MM.1S (cell line): Measurements from ENCODE around the gene ZBTB42.

Experiments
- DNase-seq: peaks from one replicate; pipeline ENCODE4 v3.0.0-alpha.2; 2015
- H2AFZ ChIP-seq: fragments of 300-600 bp; sonication (generic); 2 replicates; pipeline ENCODE4 v1.6.0; 2016; ENCODE audit warnings: antibody characterized with exemption, low read length
- H3F3A ChIP-seq: fragments of 300-600 bp; sonication (generic); 2 replicates; pipeline ENCODE4 v1.6.1; 2016; ENCODE audit warnings: mild to moderate bottlenecking, antibody characterized with exemption, low read length, moderate library complexity, mixed read lengths; ENCODE audit not compliant: insufficient read depth
- H3K27ac ChIP-seq: fragments of 300-600 bp; sonication (generic); 2 replicates; pipeline ENCODE4 v1.5.1; 2016; ENCODE audit warnings: mild to moderate bottlenecking, low read length
- H3K27me3 ChIP-seq: fragments of 300-600 bp; sonication (generic); replicated peaks from 2 replicates; pipeline ENCODE4 v1.6.0; 2016; ENCODE audit warnings: low read length; ENCODE audit not compliant: insufficient read depth
- H3K36me3 ChIP-seq: fragments of 300-600 bp; sonication (generic); replicated peaks from 2 replicates; pipeline ENCODE4 v1.6.1; 2016; ENCODE audit warnings: mild to moderate bottlenecking, low read length, mixed read lengths; ENCODE audit not compliant: insufficient read depth
- H3K4me1 ChIP-seq: fragments of 300-600 bp; sonication (generic); 2 replicates; pipeline ENCODE4 v1.6.1; 2016; ENCODE audit warnings: low read length, mixed read lengths
- H3K4me2 ChIP-seq: fragments of 300-600 bp; sonication (generic); 2 replicates; pipeline ENCODE4 v1.6.0; 2016; ENCODE audit warnings: low read depth, low read length
- H3K4me3 ChIP-seq: fragments of 300-600 bp; sonication (generic); 2 replicates; pipeline ENCODE4 v1.5.1; 2016; ENCODE audit warnings: low read length, mixed read lengths
- H3K79me2 ChIP-seq: fragments of 300-600 bp; sonication (generic); 2 replicates; pipeline ENCODE4 v1.6.1; 2016; ENCODE audit warnings: mixed run types, low read length, mixed read lengths
- H3K9ac ChIP-seq: fragments of 300-600 bp; sonication (generic); 2 replicates; pipeline ENCODE4 v1.6.1; 2016; ENCODE audit warnings: low read length, mixed read lengths
- H3K9me2 ChIP-seq: fragments of 300-600 bp; sonication (generic); replicated peaks from 2 replicates; pipeline ENCODE4 v1.6.1; 2016; ENCODE audit warnings: mild to moderate bottlenecking, low read length, mixed read lengths; ENCODE audit not compliant: insufficient read depth
- H3K9me3 ChIP-seq: fragments of 300-600 bp; sonication (generic); replicated peaks from 2 replicates; pipeline ENCODE4 v1.6.1; 2016; ENCODE audit warnings: mild to moderate bottlenecking, low read length, mixed read lengths; ENCODE audit not compliant: insufficient read depth
- H4K20me1 ChIP-seq: fragments of 300-600 bp; sonication (generic); 2 replicates; pipeline ENCODE4 v1.6.1; 2016; ENCODE audit warnings: mild to moderate bottlenecking, low read length, moderate library complexity, mixed read lengths; ENCODE audit not compliant: insufficient read depth
- CTCF ChIP-seq: fragments of 300-600 bp; sonication (generic); IDR thresholded peaks from 2 replicates; pipeline ENCODE4 v1.5.1; 2016; ENCODE audit warnings: antibody characterized with exemption, low read length, mixed read lengths
- EZH2 ChIP-seq: fragments of 300-600 bp; sonication (generic); optimal IDR thresholded peaks from 2 replicates; pipeline ENCODE3; 2017; ENCODE audit warnings: low read depth, mild to moderate bottlenecking, antibody characterized with exemption, low read length, mixed read lengths
- EZH2phosphoT487 ChIP-seq: fragments of 300-600 bp; sonication (generic); IDR thresholded peaks from 2 replicates; pipeline ENCODE4 v1.6.1; 2018; ENCODE audit warnings: antibody characterized with exemption, low read length

The ZBTB42 gene

GRCh38 chr14:104821229-104821945 is 20.5 kb downstream of the ZBTB42 start:
- no peaks in the 10 kb centered on the region for H3K79me2 ChIP-seq
- no peak overlapping the region for H3K4me3 ChIP-seq
- H3K9me3 ChIP-seq = no peaks in the 10 kb centered on the region
- TF ChIP-seq EZH2phosphoT487 = no peak
- peaks cover 12% of the 10 kb centered on the region for H3K27me3 ChIP-seq
- H2AFZ ChIP-seq = no peak overlapping the region
- no peak overlapping the region for H3K27ac ChIP-seq
- no peaks in the 10 kb centered on the region for H3K36me3 ChIP-seq
- H3K4me2 ChIP-seq = no peak overlapping the region
- H3K9ac ChIP-seq = no peak overlapping the region
- DNase-seq = no peak
- H3K9me2 ChIP-seq = no peaks in the 10 kb centered on the region
- no peaks in the 10 kb centered on the region for H3F3A ChIP-seq
- H3K4me1 ChIP-seq = no peaks in the 10 kb centered on the region
- H4K20me1 ChIP-seq = no peaks in the 10 kb centered on the region

GRCh38 chr14:104821971-104822608 is 21.2 kb downstream of the ZBTB42 start:
- DNase-seq = no peak
- Histone ChIP-seq H3K9me3 (no peaks in the 10 kb centered on the region), H3K4me1 (no peaks in the 10 kb centered on the region), H3K36me3 (no peaks in the 10 kb centered on the region), H3F3A (no peaks in the 10 kb centered on the region), H3K4me3 (no peak overlapping the region), H3K9ac (no peak overlapping the region), H2AFZ (no peak overlapping the region), H3K4me2 (no peak overlapping the region), H3K27ac (no peak overlapping the region), H3K79me2 (no peaks in the 10 kb centered on the region), H4K20me1 (no peaks in the 10 kb centered on the region), H3K27me3 (peaks cover 12% of the 10 kb centered on the region), H3K9me2 (no peaks in the 10 kb centered on the region)
- no peak for TF ChIP-seq CTCF
- TF ChIP-seq EZH2 = no peak
- no peak for TF ChIP-seq EZH2phosphoT487

DNA sequence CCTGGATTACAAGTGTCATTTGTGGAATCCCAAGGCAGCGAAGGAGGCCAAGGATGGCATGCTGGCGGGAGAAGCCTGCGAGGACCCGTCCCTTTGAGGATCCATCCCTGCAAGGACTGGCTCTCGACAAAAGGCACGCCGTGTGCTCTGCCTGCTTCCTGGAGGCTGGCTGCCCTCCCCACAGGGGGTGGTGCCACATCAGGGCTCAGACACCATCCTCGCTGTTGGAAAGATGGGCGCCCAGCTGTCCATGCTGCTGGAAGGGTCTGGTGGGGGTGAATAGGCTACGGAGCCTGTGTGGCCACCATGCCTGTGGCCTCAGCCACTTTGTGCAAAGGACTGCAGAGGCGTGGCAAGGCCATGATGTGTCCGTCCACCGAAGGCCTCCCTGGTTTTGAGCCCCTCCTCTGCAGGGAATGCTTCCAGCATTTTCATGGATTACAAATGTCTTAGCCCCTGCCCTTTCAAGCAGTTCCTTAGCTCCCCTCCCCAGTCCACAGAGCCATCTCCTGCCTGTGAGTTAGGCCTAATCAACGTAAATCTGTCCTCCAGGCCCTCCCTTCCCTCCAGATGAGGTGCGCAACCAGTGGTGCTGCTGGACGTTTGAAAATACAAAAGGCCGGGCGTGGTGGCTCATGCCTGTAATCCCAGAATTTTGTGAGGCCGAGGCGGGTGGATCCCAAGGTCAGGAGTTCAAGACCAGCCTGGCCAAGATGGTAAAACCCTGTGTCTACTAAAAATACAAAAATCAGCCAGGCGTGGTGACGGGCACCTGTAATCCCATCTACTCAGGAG is 22.1 kb downstream of the ZBTB42 start:
- Histone ChIP-seq H3K4me2 (no peak overlapping the region), H3K27me3 (peaks cover 12% of the 10 kb centered on the region), H3K9me2 (no peaks in the 10 kb centered on the region), H3K36me3 (no peaks in the 10 kb centered on the region), H3K9ac (no peak overlapping the region), H4K20me1 (no peaks in the 10 kb centered on the region), H2AFZ (no peak overlapping the region), H3F3A (no peaks in the 10 kb centered on the region), H3K9me3 (no peaks in the 10 kb centered on the region), H3K4me1 (no peaks in the 10 kb centered on the region), H3K79me2 (no peaks in the 10 kb centered on the region), H3K27ac (no peak overlapping the region), H3K4me3 (no peak overlapping the region)
- DNase-seq = no peak
- TF ChIP-seq EZH2 (no peak), CTCF (no peak), EZH2phosphoT487 (no peak)
